Panc1 (cell line): ENCODE results near the gene ENTPD6. TPM values are rescaled to one million over a fixed set of nuclear protein-coding genes. Genes with fewer than 3 reads are reported as not detected.

Experiments used
- ATAC-seq: fragments of 200-7000 bp; cut with Tn5 transposase; 2 replicates; pipeline ENCODE4 v1.9.1; 2020; ENCODE audit warnings: mild to moderate bottlenecking, moderate library complexity
- BruUV-seq: library from RNA; stranded (reverse); fragments of 400-500 nt; replicated peaks from 2 replicates; lab custom pipeline; 2021; lab: Mats Ljungman, UMichigan
- CTCF ChIA-PET: fragments of 300-600 bp; sonication (Branson Sonifier 250); formaldehyde crosslinking; loops from one replicate; lab custom pipeline; 2022; ENCODE audit warnings: antibody characterized with exemption; lab: Charles Lee
- POLR2A ChIA-PET: fragments of 300-600 bp; sonication (Branson Sonifier 250); formaldehyde crosslinking; loops from one replicate; lab custom pipeline; 2022; ENCODE audit warnings: antibody characterized with exemption; lab: Charles Lee
- DNase-seq: peaks from one replicate; pipeline ENCODE4 v3.0.0-alpha.2; 2010; ENCODE audit warnings: low read depth, low spot score
- H3K27ac ChIP-seq: 2 replicates; pipeline ENCODE4 v1.5.1; 2011; ENCODE audit warnings: mild to moderate bottlenecking, low read length, inconsistent platforms
- H3K27me3 ChIP-seq: fragments of 200-500 bp; sonication (Bioruptor generic); 2 replicates; pipeline ENCODE4 v1.6.0; 2014; ENCODE audit warnings: low read length, inconsistent platforms; ENCODE audit not compliant: control insufficient read depth, insufficient read depth
- H3K36me3 ChIP-seq: fragments of 200-500 bp; sonication (Bioruptor generic); 2 replicates; pipeline ENCODE4 v1.5.1; 2014; ENCODE audit warnings: inconsistent platforms, mild to moderate bottlenecking, low read length, moderate library complexity; ENCODE audit not compliant: control insufficient read depth, insufficient read depth
- H3K4me1 ChIP-seq: 2 replicates; pipeline ENCODE4 v1.5.1; 2011; ENCODE audit warnings: inconsistent platforms, mild to moderate bottlenecking, low read length, moderate library complexity; ENCODE audit not compliant: control insufficient read depth, insufficient read depth
- H3K4me3 ChIP-seq, 2 experiments: 2 replicates each; pipeline ENCODE4 v1.5.1; 2011 to 2012; ENCODE audit warnings: low read depth in 2 of 2, low read length in 2 of 2, mild to moderate bottlenecking in 2 of 2, inconsistent platforms in 1 of 2, moderate library complexity in 1 of 2
- H3K9me3 ChIP-seq: fragments of 200-500 bp; sonication (Bioruptor generic); 2 replicates; pipeline ENCODE4 v1.5.1; 2014; ENCODE audit warnings: low read depth, mild to moderate bottlenecking, inconsistent platforms, low read length, moderate library complexity; ENCODE audit not compliant: control insufficient read depth, insufficient read depth
- CTCF ChIP-seq: fragments of 450-650 bp; IDR thresholded peaks from 2 replicates; pipeline ENCODE4 v1.5.1; 2017; ENCODE audit warnings: mild to moderate bottlenecking
- POLR2AphosphoS5 ChIP-seq: IDR thresholded peaks from 2 replicates; pipeline ENCODE4 v1.6.1; 2012; ENCODE audit warnings: mild to moderate bottlenecking, low read depth, low read length, moderate library complexity
- REST ChIP-seq, 2 experiments: IDR thresholded peaks; 2 replicates each; pipeline ENCODE4 v1.6.1; 2011 to 2012; ENCODE audit warnings: low read depth in 2 of 2, control low read depth in 1 of 2, low read length in 1 of 2, mild to moderate bottlenecking in 1 of 2, moderate library complexity in 1 of 2; ENCODE audit not compliant: insufficient read depth in 1 of 2
- SIN3A ChIP-seq: IDR thresholded peaks from 2 replicates; pipeline ENCODE4 v1.6.1; 2012; ENCODE audit warnings: low read depth, mild to moderate bottlenecking, low read length, moderate library complexity, borderline replicate concordance; ENCODE audit not compliant: insufficient read depth
- TCF7L2 ChIP-seq: IDR thresholded peaks from 2 replicates; pipeline ENCODE4 v1.6.1; 2011; ENCODE audit warnings: mild to moderate bottlenecking, low read depth, low read length, inconsistent platforms
- in situ Hi-C: cut with HindIII; loops from 2 replicates; pipeline ENCODE4 v1.10.0; 2016; ENCODE audit warnings: low sequenced_read_pairs, low pct_unique_long_range_greater_than_20kb
- intact Hi-C: fragments of 100-400 bp; cut with micrococcal nuclease; formaldehyde crosslinking; loops from one replicate; pipeline ENCODE4 v1.10.0; 2022; ENCODE audit not compliant: unreplicated experiment
- total RNA-seq: library from RNA; stranded (reverse); gene quantifications from one replicate; pipeline ENCODE4 v1.2.1, GENCODE V29; 2021; ENCODE audit not compliant: unreplicated experiment

ENTPD6 gene
- total RNA-seq, 1 experiment from 2014 or later = 108 TPM

GRCh38 chr20:25212242-25212641 is 16.7 kb downstream of the ENTPD6 start:
- TF ChIP-seq SIN3A (no peak), CTCF (no peak), TCF7L2 (no peak), REST (IDR thresholded peaks at IDR 0.05; ENCODE audit: insufficient read depth in 1 of 2, low read depth in 2 of 2, low read length in 1 of 2) (no peak), POLR2AphosphoS5 (no peak)
- in situ Hi-C loops = no loop called here
- no peak for DNase-seq
- Histone ChIP-seq H3K9me3 (no peaks in the 10 kb centered on the region), H3K27me3 (no peaks in the 10 kb centered on the region), H3K4me3 (no peak overlapping the region), H3K27ac (no peak overlapping the region), H3K4me1 (no peaks in the 10 kb centered on the region), H3K36me3 (peaks cover 12% of the 10 kb centered on the region)
- intact Hi-C loops = no loop called here
- ChIA-PET POLR2A (no interaction called here), CTCF (no interaction called here)
- ATAC-seq = no peak
- BruUV-seq = no TSS peak

GRCh38 chr20:25213566-25214425 is 18.3 kb downstream of the ENTPD6 start:
- DNase-seq = no peak
- ATAC-seq = no peak
- Histone ChIP-seq H3K27me3 (no peaks in the 10 kb centered on the region), H3K9me3 (no peaks in the 10 kb centered on the region), H3K36me3 (peaks cover 12% of the 10 kb centered on the region), H3K4me1 (no peaks in the 10 kb centered on the region), H3K4me3 (no peak overlapping the region), H3K27ac (no peak overlapping the region)
- CTCF ChIA-PET = no interaction called here
- intact Hi-C loops (no loop called here), in situ Hi-C loops (no loop called here)
- POLR2A ChIA-PET = no interaction called here
- no TSS peak for BruUV-seq
- TF ChIP-seq SIN3A = no peak

GRCh38 chr20:25214426-25214790 is 18.9 kb downstream of the ENTPD6 start:
- Histone ChIP-seq H3K9me3 (no peaks in the 10 kb centered on the region), H3K27ac (no peak overlapping the region), H3K36me3 (peaks cover 12% of the 10 kb centered on the region), H3K4me3 (no peak overlapping the region), H3K4me1 (no peaks in the 10 kb centered on the region), H3K27me3 (no peaks in the 10 kb centered on the region)
- ATAC-seq (no peak), DNase-seq (no peak)
- POLR2A ChIA-PET = no interaction called here
- BruUV-seq = no TSS peak
- TF ChIP-seq REST (IDR thresholded peaks at IDR 0.05; ENCODE audit: insufficient read depth in 1 of 2, low read depth in 2 of 2, low read length in 1 of 2) = no peak
- no peak for TF ChIP-seq SIN3A
- TF ChIP-seq TCF7L2 = no peak
- no peak for TF ChIP-seq POLR2AphosphoS5
- intact Hi-C loops = no loop called here
- in situ Hi-C loops = no loop called here
- CTCF ChIA-PET = no interaction called here
